ENCODE results near the gene AIPL1.

Gene AIPL1

DNA sequence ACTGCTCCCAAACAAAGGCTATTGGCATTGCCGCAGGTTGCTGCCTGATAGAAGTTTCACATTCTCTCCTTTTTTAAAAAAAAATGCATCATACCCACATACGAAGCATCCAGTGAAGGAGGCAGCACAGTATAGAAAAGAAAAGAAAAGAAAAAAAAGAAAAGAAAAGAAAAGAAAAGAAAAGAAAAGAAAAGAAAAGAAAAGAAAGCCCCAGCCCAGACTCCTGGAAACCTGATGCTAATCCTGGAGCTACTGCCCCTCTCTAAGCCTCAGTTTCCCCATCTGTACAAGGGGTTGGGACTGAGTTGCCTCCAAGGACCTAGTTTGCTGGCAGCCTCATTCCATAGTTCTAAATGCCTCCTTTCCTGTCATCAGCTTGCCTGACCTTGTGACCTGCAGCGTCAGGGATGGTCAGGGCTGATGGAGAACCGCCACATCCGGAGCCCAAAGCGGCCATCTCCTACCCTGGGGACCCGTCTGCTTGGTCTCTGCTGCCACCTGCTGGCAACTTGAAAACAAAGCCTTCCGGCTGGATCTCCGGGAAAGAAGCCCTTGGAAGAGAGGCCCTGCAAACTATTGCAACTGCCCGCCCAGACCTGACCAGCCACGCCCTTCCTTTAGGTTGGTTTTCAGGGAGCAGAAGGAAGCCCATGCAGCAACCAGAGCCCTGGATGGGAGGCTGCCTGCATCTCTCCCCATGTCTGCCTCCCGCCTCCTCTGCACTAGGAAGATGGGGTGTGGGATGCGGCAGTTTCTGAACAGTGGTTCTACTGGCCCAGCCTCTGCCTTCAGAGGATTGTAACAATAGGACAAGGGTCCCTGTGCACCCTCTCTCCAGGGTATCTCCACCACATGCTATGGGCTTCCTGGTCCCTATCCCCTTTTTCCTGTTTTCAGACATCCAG, 13.0 kb downstream of the AIPL1 start:
- peak in 54 of 56 donors; percentile 18 to 86 (median 64) for DNase-seq

DNA sequence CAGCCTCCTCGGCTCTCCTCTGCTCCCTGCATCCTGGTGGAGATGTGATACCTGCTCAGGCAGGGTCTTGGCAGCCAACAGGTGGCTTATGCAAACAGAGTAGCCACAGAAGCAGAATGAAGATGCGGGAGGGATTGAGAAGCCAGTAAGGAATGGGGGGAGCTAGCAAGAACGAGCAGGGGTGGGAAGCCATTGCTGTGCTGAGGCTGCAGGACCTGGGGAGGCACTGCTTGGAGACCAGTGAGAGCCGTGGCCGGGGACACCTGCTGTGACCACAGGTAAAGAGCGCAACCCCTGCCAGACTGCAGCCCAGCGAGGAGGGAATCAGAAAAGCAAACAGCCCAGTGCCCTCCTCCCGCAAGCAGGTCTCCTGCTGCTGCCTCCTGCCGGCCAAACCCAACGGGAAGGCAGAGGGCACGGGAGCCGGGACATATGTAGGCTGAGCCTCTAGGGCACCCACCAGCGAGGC, 14.7 kb downstream of the AIPL1 start:
- no peak for DNase-seq

DNA sequence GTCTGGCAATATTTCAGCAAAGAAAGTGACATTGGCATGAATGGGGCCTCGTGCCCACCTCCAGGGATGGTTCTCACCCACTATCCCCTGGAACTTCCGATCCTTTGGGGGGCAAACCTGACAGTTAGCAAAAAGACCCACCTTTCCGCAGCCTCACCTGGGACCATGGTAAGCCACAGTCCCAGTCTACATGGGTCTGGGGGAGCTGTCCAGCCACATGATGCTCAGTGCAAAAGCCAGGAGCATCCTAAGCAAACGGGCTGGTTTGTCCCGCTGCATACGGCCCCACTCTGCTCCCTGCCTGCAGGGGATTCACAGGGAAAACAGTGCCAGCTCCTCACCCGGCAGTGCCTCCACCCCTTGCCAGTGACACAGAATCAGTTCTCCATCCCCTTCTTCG, 19.3 kb downstream of the AIPL1 start:
- no peak for DNase-seq

DNA sequence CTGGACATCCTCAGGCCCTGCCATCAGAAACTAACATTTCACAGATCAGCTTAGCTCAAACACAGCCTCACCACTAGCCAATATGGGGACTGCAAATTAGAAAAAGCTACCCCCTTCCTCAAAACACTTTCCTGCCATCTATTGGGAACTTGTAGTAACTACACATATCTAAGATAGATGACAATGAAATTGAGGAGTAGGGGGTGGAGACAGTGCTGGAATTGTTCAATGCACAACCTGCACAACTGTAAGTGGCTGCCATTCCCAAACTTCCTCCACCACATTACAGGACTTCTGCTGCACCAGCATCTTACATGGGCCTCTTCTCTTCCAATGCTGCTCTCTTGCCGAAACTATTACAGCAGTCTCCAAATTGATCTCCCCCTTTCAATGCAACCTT, 21.9 kb downstream of the AIPL1 start:
- peak in 1 of 56 donors; percentile 3 for DNase-seq

DNA sequence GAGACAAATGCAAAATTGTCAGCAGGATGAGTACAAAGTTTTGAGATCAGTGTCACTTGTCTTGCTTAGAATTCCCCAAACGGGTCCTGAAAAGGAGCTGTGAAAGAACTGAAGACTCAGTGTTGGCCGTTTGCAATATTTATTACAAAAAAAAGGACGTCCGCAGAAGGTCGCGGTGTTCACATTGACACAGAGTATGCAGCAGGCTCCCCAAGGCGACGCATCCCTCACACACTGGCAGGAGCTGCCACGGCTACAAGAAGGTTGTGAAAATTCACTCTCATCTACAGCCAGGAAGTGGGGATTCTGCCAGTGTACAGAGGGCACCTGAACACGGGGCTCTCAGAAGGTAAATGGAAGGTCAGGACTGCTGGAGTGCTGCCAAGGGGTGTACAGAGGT, 26.2 kb downstream of the AIPL1 start:
- no peak for DNase-seq

DNA sequence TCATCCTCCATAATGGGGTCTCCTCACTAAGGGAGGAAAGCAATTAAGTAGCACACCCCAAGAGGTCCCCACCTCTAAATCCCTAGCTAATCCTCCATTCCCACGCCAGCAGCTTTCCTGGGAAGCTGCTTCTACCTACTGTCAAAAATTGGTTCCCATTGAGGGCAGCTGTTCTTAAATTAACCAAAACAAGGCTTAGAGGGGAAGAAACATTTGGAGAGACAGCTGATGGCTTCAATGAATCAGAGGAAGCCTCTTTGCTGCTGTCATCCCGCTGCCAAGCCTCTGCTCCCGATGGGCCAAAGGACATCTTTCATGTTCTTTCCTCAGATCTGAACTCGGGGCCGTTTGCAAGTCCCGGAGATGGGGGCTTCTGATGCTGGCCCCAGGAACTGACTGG, 26.6 kb downstream of the AIPL1 start:
- DNase-seq, result no peak

DNA sequence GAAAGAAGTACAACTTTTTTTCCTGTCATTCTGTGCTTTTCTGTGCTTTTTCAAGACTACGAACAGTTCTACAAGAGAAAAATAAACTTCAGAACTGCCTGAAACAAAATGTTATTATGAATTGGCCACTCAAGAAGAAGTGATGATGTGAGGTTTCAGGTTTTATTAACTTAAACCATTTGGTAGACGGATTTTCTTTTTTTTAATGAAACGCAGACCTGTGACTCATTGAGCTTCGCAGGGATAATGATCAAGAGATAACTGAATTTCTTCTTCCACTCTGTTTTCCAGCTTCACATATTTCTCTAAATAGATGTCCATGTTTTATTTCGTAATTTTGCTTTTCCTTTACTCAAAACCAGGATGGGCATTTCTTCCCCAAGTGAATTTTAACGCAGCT, 32.7 kb downstream of the AIPL1 start:
- DNase-seq, result no peak

DNA sequence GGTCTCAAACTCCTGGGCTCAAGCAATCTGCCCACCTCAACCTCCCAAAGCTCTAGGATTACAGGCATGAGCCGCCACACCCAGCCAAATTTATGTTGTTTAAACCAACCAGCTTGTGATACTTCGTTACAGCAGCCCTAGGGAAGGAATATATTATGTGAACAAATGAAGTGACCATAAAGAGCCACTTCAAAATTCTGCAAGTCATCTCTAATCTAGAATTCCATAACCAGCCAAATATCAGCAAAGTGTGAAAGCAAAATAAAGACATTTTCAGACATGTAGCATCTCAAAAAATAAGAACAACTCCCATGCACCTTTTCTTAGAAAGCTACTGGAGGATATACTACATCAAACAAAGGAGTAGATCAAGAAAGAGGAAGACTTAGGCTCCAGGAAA, 36.0 kb downstream of the AIPL1 start:
- DNase-seq, result no peak

DNA sequence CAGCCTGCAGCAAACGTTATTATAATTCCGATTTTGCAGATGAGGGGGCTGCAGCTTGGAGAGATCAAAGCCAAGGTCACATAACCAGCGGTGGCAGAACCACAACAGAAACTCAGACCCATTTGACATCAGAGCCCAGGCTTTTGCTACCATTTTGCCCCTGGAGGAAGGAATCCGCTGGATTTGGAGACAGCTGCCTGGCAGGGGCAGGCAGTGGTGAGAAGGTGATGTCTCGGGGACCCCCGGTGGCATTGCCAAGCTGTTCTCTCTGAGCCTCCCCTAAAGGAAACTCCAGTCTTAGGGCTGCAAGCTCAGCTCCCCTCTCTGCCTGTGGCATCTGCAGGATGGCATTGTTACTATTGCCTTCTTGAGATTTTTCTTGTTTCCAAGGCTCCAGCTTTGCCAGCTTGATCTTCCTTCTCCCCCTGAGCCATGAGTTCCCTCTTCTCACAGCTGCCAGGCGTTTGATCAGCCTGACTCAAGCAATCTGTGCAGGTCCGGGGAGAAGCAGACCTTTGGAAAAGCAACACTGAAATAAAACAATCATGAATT, 40.8 kb downstream of the AIPL1 start:
- no peak for DNase-seq

DNA sequence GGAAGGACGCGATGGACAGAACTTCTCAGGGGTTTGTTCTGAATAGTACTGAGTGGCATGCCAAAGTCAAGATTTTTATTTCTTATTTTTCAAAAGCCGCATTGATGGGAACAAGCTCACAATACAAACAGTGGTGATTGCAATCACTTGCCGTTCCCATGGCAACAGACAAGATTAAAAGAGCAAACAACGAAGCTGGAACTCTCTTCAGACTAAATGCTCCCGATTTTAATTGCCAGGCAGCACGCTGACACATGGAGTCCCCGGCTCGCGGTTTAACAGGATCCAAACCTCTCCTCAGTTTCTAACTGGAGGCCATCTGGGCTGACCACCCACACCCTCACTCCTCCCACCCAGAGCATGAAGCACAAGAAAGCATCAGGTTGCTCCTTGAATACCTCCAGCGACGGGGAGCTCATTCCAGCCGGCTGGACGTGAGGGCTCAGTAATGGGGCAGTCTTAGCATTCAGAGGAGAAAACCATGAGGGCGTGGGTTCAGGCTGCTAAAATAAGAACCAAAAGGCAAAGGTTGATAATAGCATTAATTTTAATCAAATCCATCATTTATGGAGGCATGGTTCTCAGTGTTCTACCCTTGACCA, 41.5 kb downstream of the AIPL1 start:
- DNase-seq, result peak in 14 of 56 donors; percentile 5 to 54 (median 20)

DNA sequence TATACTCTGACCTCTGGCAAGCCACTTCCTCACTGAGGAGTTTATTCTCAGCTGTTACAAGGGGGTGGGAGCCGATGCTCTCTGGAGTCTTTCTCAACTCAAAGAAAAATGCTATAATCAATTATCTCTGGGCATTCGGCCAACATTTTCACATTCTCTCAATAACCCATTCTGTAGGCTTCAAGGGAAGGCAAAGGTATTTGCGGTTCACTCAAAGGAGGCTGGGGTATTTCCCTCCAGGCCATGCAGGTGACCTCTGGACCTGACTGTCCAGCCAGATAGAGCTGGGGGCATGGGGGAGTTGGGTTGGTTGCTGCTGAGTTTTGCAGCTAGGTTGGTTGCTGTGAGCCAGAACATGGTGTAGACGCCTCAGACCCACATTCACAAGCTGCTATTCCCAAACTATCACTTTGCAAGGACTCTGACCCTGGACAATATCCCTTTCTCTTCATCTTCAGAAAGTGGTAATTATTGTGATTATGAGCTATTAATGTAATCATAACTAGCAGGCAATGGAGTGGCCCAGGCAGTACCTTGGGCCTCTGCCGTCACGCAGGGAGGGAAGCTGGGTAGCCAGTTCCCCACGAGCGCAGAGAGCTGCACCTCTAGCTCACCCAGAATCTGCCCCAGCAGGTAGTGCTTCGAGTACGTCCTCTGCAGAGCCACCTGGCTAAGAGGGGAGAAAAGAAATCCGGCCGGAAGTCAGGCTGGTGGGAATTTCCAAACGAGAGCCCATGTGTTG, 42.1 kb downstream of the AIPL1 start:
- DNase-seq, result no peak

DNA sequence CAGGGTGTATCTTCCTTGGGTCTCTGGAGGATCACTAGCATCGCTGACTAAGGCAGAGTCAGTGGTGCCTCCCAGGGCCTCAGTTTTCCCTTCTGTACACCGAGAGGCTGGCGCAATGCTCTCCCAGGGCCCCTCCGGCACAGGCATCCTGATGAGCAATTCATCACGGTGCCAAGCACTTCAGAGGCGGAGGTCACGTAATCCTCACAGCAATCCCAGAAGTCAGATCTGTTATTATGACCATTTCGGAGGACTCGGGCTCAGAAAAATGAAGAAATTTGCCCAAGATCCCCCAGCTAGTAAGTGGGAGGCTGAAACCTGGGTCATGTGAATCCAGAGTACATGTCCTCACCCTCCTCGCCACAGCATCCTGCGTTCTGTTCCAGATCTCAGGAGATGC, 46.5 kb downstream of the AIPL1 start:
- no peak for DNase-seq

DNA sequence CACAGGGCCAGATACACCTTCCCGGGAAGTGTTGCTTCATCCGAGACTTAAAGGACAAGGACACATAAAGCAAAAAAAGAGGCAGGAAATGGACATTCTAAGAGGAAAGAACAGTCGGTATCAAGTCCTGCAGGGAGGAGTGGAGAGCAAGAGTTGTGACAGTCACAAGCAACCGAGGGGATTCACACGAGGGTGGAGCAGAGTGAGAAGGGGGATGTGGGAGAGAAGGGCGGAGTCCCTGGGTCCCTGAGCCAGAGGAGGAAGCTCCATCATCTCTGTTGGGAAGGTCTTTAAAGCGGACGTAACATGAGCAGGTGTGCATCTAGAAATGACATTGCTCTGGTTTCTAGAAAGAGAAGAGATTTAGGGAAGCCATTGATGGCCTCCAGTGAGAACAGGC, 47.1 kb downstream of the AIPL1 start:
- no peak for DNase-seq

DNA sequence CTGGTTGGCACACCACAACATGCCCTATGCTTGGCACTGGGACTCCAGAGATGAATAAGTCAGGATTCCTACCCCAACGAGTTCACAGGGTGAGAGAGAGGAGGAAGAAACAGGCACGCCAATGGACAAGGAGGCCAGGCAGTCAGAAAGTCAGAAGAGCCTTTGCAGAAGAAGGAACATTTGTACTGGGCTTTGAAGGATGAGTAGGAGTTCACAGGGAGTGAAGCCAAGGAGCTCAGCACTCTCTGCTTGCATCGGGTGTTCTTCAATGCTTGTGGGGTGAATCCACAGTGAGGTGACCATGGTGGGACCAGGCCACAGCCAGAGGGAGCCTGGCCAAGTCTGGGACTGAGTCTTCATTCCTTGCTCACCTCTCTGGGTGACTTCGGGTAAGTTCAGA, 47.5 kb downstream of the AIPL1 start:
- no peak for DNase-seq

DNA sequence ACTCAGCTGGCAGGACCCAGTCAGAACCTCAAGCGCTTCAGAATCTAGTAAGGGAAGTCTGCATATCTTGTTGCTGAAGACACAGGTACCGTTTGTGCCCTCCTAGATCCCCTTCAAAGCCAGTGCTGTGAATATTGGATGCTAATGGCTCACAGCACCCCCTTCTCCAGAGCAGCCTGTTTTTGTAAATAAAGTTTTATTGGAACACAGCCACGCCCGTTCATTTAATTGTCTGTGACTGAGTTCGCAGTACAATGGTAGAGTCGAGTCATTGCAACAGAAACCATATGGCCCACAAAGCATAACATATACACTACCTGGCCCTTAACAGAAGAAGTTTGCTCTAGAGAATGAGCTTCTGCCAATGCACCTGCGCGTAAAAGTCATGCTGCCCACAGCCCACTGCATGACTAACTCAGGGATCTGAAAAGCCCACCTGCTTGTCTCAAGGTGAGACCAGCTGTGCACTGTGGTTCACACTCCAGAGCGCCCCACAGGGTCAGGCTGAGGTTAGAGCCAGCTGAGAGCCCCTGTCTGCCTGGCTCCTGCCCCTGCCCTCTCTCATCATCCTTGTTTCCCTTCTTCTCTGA, 48.8 kb downstream of the AIPL1 start:
- no peak for DNase-seq

DNA sequence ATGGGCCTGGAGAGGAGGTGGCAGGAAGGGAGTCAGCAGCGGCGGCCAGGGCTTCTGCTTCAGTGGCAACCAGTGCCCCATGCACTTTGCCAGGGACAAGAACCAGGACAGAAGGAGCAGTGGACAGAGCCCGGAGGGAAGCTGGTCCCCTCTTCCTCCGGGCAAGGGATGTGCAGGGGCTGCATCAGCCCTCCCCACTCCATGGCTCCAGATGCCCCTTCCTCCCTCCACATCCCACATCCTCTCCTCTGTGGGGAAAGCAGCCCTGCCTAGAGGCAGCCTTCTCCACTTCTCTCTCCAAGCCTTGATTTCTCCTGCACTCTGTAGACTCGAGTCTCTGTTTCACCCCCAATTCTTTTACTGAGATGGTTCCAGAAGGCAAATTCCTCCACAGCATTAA, 50.4 kb downstream of the AIPL1 start:
- DNase-seq, result no peak

DNA sequence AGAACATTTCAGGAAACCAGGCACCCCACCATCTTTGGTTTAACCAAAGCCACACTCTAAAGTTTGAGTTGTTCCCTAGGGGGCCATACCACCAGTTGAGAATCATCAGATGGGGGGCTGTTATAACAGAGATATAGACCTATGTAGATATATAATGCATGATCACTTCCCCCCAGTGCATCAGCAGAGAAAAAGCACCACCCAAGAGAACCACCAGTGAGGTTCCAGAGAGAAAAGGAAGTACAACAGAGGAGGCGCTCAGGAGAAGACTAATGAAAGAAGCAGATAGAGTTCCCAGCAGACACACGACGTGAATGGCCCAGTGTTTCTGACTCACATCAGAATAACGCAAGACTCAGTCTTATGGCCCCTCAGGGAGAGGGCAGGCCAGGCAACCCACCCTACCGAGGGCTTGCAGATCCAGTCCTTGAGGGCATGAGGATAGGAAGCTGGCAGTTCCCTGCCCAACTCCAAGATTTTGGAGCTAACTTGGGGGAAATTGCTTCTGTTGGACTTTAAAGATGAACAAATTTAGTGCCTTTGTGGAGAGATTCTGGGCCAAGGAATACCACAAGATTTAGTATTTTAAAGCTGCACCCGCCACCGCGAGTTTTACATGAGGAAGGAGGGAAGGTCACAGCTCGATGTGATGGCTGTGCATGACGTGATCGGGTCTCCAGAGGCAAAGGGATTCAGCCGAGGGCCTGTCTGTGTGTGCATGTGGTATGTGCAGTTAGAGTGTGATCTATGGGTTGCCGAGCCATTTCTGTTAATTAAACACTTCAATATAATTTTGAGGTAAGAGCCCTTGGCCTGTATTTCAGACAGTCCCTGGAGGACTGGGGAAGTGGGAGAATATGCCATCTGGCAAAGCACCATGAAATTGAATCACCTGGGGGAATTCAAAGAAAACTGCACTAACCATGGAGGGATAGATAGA, 53.1 kb downstream of the AIPL1 start:
- DNase-seq, result no peak

DNA sequence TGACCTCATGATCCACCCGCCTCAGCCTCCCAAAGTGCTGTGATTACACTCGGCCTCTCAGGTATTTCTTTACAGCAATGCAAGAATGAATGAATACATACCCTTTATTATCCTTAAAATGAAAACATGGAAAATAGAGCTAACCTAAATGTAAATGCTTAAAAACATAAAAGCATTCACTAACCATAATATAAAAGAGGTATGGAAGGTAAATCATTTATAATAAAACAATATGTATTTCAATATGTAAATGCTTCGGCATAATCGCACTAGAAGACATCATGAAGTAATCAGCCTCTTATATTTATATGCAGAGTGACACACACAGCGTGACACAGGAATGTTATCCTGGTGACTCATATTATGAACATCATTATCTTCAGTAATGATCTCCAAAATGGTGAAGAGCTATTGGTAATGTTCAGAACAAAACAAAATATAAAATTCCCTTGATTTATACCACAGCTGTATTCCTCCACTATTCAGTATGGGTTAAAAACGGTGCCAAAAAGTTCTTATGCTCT, 53.9 kb downstream of the AIPL1 start:
- no peak for DNase-seq

DNA sequence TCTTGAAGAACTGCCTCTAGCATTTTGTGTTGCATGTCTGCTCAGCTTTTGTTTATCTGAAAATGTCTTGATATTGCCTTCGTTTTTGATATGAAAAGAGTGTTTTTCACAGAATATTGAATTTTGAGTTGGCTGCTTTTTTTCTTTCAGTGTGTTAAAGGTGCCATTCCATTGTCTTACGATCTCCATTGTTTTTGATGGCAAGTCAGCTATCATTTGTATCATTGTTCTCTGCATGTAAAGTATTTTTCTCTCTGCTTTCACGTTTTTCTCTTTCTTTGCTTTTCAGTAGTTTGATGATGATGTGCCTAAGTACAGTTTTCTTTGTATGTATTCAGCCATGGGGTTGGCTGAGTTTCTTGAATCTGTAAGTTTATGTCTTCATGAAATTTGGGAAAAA, 57.0 kb downstream of the AIPL1 start:
- DNase-seq, result no peak

DNA sequence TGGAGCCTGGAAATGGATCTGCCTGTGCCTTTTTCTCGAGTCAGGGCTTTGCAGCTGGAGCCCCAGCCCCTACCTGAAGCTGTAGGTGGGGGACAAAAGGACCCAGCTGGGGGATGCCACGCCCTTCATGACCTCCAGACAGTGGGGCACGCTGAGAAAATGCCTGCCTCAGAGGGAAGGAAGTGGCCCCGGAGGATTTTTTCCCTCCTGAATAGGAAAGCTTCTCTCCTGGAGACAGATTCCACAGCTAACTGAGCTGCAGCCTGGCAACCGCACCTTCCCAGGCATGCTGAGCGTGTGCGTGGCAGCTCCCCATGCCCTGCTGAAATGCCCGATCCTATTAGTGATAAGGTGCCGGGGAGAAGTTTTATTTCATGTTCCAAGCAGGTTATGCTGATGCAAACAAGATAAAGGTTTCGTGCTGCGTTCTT, 58.0 kb downstream of the AIPL1 start:
- DNase-seq, result peak in 5 of 56 donors; percentile 6 to 16 (median 10)

Measured in amygdala (tissue), 56 donors.